ENCODE data around the gene NFE2L3.
"Not testable (repeated sequence)": the region's sequence is repeated elsewhere in the genome, so short reads cannot be mapped to it uniquely, and the experiment has no call there.

Gene NFE2L3

DNA sequence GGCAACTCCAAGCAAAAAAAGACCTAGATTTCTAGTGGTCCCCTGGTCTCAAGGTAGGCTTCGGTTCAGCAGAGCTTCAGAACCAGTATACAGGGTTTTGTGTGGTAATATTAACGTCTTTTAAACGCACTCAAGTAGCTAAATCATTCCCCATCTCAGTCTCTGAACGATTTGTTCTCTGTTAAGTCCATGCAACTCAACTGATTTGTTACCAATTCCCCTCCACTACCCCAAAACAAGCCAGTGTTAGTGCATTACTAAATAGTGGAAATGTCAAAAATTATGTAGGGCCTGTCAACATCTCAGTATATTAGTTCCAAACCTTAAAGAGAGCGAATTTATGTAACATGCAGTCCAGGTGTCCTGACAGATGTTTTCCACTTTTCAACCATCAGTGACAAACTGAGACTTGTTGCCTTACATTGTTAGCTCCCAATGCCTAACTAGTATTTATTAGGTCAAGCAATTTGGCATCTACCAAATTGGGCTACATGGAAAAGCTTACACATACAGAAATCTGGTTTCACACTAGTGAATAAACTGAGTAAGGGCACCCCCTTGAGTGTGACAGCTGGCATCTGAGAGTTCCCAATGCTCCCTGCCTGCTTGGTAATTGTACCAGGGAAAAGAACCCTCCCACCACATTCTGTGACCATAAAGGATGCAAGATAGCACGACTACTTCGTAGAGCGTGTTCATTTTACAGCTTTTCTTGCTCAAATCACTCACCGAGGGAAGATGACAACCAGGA lies 36.4 kb downstream of the NFE2L3 start:
- DNase-seq, result peak; percentile 57

DNA sequence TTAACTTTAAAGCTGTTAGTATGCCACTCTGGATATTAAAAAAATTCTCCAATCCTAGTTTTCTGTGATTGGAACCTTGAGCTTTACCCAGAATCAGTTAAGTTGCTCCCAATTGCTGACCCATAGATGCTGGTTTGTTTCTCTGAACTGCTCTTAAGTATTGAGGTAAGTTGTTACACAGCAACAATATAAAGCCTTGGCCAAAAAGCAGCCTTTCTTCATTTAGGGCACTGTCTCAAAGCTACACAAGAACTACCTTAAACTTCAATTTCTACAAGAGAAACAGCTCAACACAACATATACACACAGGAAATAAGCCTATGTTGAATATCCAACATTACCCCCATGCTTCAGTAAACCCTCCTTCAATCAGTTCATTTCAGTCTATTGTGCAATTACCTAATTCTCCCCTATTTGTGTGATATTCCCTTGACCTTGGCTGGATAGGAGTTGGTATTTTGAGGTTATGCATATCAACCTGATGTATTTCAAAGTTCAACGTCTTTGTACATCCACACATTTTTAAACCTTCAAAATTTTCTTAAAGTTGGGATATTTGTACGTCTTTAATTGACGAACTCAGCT lies 37.1 kb downstream of the NFE2L3 start:
- DNase-seq, result peak; percentile 36

DNA sequence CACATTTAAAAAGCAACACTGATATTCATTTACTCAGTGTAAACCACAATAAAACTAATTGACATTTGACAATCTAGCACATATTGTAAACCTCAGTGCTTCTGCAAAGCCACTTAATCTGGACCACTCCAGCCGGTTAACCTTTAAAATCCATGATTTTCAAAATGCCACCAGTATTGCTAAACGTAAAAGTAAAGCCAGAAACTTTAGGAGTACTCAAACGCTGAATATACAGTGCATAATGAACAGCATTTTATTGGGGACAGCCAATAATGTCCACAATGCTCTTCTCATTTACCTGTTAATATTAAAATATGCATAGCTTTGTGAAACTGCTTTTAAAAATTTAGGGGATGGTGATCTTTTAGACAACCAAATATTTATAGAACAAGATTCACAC lies 37.7 kb downstream of the NFE2L3 start:
- no peak for DNase-seq

DNA sequence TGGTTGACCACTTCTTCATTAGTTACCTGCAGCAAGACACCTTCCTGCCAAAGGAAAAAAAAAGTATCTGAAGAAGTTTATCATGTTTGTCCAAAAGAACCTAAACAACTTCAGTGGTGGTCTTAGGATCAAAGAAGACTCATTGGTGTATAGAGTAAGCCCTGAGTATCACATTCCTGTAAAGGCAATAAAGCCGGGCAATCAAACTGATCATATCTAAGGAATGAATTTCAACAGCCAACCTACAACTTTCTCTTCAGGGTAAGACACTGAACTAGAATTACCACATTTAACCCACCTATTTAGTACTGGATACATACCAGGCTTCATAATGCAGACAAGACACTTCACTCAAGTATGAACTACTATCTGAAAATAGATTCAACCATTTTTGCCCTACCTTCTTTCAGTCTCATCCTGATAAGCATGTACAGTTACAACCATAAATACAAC lies 38.4 kb downstream of the NFE2L3 start:
- no peak for DNase-seq

DNA sequence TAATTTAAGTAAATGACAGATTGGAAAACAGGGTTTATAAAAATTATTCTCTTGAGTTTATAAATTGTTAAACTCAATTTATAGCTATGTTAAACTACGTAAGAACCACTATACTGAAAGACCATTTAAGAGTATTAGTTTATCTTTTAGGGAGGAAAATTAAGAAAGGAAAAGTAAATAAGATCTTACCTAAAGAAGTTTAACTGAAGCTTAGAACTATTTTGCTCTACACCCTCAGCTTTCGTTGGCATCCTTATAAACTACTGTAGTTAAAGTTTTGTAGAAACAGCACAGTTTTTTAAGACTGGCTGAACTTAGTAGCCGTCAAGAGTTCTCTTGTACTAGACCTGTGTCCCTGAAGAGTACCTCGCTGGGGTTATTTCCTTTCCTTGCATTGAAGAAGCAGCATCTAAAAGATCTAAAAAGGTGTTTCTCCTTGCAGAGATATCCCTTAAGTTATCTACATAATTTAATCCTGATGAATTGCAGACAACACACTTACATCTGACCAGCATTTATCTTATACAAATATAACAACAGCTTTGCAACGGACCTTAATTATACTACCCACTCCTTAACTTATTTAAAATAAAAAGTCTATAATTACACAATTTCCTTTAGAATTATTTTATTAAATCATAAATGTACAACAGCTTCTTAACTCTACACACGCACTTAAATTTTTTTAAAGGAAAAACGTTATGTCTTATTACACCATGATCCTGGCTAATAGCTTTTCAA lies 39.4 kb downstream of the NFE2L3 start:
- DNase-seq, result no peak

DNA sequence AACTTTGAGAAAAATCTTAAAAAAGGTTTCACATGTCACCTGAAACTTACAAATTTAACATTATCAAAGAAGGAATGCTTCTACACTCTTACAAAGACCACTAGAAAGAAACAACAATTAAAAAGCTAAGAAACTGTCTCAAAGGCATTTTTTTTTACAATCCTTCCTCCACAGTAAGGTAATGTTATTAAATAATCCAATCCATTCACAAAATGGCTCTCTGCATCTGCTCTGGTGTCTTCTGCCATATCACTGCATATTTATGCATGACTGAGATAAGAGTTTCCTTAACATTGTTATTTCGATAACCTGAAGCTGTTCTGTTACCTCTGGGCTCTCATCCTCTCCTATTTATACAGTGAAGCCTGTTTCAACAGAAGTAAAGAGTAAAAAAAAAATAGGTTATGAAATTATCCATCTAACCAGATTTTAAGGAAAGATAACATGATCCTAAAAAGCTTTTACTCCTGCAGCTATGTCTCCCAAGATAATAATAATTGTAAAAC lies 40.0 kb downstream of the NFE2L3 start:
- DNase-seq, result no peak

DNA sequence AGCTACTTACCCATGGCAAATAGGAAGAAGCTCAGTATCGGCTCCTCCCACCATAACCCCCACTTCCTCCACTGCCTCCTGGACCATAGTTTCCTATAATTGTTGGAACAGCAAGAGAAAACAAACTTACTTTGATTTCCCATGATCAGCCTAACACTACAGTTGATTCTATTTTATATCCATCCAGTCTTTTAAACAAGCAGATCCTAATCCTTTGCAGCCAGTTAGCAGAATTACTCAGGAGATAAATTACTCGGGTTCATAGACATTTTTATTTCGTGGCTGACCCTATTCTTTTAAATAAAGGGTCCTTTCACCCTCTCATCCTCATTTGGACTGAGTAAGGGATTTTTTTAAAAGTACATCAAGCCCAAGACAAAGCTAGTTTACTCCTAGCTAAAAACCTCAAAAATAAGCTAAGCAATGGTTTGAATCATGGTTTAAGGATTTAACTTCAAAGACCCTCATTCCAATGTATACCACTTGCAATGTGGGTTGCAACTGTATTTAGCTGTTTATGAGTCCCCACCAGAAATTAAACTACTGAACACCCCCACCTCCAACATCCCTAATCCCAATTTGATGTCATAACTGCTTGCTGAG lies 40.6 kb downstream of the NFE2L3 start:
- DNase-seq, result no peak

DNA sequence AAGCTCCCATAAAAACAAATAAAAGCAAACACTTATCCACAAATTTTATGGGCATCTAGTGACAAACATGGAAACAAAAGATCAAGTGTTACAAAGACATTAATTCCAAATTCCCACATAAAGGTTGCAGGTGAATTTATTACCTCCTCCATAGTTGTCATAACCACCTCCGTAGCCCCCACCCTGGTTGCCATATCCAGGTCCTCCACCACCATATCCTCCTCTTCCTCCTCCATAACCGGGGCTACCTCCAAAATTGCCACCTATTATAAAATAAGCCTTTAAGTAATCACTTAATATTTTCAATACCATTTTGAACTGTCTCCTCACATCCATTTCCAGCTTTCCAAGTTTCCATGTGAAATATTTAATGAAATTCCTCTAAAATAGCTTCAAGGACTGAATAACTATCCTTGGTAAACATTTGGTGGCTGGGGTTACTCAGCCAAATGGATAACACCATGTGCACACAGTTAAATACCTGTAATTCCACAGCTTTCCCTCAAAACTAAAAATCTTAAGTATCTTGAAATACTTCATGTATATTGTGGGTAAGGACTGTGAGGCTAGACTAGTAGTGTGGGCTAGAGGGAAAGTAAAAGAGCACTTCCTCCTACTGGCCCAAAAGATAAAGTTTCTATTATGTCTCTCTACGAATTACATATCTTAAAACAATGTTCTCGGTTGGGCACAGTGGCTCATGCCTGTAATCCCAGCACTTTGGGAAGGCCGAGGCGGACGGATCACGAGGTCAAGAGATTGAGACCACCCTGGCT lies 41.6 kb downstream of the NFE2L3 start:
- DNase-seq, result peak; percentile 14

DNA sequence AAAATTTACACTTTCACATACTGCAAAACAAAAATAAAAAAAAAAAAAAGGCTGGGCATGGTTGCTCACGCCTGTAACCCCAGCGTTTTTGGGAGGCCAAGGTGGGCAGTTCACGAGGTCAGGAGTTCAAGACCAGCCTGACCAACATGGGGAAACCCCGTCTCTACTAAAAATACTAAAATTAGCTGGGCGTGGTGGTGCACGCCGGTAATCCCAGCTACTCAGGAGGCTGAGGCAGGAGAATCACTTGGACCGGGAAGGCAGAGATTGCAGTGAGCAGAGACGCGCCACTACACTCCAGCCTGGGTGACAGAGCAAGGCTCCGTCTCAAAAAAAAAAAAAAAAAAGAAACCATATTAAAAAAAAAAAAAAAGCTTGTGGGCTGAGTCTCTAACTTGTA lies 42.8 kb downstream of the NFE2L3 start:
- DNase-seq, result not testable (repeated sequence)

DNA sequence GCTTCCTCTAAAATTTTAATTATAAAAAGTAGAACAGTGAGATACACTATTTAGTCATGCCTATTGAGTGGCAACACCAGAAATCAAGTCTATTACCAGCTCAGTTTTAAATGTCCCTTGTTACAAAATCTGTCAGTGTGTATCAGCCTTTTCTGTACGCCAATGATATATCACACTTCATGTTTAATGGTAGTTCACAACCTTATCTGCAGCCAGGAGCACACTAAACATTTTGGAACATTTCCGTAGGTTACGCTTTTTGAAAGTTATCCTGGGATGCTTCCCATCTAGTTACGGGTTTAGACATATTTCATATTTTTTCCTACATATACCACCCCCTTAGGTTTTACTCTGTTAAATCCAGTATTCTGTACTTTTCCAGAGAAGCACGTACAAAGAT lies 43.2 kb downstream of the NFE2L3 start:
- no peak for DNase-seq

DNA sequence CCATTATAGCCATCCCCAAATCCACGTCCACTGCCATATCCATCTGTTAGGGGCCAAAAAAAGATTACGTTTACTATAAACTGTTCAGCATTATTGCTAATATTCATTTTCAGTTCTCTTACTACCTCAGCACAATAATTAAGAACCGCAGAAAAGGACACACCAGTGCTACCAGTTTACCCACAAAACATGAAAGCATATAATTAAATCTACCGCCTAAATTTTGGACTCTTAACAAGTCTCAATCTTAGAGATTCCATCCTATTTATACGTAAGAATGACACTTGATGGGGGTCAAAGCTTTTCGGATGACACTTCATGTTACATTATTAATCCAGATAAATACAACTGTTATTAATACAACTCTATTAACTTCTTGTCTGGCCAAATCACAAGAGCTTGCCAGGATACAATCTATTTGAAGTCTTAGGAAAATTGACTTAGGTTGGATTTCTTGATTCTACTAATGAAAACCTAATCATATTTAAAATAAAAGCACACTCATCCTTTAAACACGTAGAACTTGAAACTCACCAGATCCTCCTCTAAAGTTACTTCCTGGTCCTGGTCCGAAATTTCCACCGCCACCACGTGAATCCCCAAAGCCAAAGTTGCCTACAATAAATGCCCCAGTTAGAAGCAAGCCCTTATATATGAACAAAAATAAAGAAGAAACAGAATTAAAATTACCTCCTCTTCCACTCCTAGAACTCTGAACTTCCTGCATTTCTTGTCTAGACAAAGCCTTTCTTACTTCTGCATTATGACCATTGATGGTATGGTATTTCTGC lies 44.1 kb downstream of the NFE2L3 start:
- DNase-seq, result no peak

DNA sequence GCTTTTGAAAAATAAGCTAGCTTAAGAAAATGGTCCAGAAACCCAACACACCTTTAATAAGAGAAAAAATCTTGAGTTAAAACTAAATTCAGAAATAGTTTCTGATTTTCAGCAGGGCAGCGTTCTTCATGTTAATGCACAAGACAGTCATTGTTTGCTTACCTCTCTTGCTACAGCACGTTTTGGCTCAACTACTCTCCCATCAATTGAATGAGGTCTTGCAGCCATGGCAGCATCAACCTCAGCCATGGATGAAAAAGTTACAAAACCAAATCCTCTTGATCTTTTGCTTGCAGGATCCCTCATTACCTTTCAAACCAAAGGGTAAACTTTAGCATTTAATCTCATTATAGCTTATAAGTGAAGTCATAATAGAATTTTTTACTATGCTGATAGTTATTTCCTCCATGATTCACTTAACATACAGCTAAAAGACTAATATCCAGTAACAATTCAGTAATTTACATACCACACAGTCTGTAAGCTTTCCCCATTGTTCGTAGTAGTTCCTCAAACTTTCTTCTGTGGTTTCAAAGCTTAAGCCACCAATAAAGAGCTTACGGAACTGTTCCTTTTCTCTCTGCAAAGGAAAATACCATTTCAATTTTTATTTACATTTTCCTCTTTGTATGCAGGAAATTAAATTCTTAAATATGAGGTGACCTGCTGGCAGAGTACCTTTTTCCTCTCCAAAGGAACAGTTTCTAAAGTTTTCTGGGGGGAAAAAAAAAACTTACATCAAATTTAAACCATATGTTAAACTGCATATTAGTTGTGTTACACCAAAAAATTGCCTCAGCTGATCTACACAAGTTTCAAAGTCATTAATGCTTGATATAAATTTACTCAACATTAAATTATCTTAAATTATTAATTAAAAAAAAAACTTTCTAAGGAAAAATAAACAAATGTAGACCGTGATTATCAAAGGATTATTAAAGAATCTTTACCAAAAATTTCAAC lies 45.4 kb downstream of the NFE2L3 start:
- peak; percentile 27 for DNase-seq

DNA sequence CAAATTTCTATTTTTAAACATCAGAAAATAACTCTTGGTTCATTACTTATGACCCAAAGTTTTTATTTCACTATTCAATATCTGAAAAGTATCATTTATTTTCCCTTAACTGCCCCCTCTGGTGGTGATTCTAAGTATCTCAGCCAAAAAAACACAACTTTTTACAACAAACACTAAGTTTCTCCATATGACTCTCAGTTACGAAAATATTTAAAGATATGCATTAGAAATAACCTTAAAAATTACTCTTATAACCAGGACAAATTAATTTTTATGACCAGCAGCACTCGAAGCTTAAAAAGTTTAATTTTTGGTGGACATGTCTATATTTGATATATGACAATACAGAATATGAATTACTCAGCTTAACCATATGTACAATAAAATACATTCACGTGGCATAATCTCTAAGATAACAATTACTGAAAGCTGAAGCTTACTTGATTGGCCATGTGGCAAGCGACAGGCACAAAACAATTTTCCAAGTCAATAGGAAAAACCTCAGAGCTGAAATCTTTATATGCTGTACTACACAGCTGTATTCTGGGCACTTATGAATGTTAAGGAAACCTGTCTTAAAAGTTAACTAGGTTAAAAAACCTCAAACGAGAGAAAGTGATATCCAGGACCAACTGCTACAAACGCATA lies 46.3 kb downstream of the NFE2L3 start:
- peak; percentile 52 for DNase-seq

DNA sequence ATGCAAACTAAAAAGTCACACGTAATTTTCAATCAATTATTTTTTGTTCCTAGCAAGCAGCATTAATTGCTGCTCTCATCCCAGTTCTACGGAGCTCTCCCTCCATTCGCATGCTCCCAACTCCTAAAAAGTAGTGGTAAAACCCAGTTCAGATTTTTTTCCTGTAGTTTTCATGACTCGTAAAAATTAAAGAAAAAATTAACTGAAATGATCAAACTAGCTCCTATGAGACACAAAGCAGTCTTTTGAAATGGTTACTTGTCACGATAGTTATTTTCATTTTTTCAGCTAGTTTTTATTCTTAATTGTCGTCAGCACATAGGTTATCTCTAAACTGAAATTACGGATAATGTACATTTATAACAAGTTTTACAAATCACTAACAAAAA lies 46.8 kb downstream of the NFE2L3 start:
- peak; percentile 52 for DNase-seq

DNA sequence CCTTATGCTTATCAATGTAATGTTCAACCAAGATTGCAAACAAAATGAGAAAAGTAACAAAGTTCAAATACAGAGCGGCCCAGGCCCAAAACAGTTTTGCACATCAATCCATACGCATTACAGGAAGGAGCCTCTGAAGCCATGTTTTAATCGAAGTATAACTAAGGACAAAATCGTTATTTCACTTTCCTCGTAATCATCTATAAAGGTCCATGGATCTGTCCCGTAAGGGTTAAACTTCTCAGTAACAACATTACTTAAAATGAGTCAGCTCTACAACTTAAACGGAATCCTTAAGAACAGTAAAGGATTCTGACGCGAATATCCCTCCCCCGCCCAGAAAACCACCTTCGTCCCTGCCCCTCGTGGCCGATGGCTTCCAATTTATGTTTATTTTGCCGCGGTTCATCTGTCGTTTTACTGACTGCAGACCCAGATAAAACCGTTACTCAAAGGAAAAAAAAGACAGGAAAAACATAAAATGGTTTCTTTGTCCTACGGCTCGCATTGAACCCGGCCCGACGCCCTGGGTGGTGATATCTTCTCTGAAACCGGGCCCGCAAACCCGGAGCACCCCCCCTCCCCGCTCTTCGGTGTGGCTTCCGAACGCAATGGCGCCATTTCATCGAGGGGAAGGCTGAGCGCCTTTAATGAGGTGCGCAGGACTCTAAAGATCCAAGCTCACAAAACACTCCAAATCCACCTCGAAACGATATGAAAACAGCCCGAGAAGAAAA lies 47.5 kb downstream of the NFE2L3 start:
- peak; percentile 87 for DNase-seq

DNA sequence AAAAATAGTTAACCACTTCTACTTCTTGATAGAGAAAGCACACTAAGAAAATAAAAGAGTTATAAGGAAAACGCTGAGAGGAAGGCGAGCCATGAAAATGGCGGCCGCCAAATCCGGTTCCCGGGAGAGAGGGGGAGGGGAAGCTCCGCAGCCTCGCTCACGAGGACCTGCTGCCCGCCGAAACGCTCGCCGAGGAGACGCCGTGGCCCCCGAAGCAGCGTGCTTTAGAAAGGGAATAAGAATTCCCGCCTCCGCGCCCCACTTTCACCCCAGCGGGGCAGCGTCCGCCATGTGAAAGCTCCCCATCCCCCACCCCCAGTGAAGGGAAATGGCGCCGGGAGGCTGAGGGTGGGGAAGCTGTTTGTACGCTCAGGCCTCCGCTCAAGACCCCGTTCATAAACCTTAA lies 48.0 kb downstream of the NFE2L3 start:
- peak; percentile 88 for DNase-seq

DNA sequence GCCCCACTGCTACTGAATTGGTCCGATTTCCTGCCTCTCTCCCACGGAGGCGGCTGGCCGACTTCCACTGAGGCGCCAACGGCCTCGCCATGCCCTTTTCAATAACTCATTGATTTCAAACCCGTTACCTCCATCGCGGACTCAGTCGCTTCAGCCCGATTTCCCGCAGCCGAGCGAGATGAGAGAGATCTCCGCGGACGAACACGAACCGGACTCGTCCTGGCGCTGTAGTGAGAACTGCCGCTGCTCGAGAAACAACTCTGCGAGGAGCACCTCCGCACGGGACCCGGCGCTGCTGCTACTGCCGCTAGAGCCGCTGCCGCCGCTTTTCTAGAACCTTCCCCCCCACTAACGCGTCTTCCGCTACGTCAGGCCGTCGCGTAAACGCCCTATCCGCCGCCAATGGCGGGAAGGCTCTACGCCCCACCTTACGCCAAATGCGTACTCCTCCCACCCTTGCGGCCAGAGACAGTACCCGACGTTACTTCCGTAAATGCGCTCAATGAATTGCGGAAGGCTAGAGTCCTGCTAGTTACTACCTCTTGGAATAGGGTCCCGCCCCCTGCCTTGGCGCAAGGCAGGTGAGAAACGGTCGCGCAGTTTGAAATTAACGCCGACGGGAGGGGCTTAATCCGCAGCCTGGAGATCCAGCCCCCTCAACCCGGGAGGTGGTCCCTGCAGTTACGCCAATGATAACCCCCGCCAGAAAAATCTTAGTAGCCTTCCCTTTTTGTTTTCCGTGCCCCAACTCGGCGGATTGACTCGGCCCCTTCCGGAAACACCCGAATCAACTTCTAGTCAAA lies 48.6 kb downstream of the NFE2L3 start, which contains the start of gene HNRNPA2B1:
Gene HNRNPA2B1, minus strand, starts transcription at position 303 of the 803 bp plus-strand sequence. Its CDS starts 169 bp downstream, at position 134.
- DNase-seq, result peak; percentile 99

Measured in NCI-H69 (cell line).